DMS114 treated with DMSO at 0.1 percent for 48 hours (cell line): ENCODE measurements around the gene UCN2.
"Not testable (repeated sequence)": the region's sequence is repeated elsewhere in the genome, so short reads cannot be mapped to it uniquely, and the experiment has no call there.

Experiments used
- DNase-seq: peaks from one replicate; lab custom pipeline; 2025; ENCODE audit not compliant: unreplicated experiment; lab: John Stamatoyannopoulos, UW

Gene UCN2

GRCh38 chr3:48564022-48564421 lies 441 bp upstream of the UCN2 start:
- DNase-seq = no peak

DNA sequence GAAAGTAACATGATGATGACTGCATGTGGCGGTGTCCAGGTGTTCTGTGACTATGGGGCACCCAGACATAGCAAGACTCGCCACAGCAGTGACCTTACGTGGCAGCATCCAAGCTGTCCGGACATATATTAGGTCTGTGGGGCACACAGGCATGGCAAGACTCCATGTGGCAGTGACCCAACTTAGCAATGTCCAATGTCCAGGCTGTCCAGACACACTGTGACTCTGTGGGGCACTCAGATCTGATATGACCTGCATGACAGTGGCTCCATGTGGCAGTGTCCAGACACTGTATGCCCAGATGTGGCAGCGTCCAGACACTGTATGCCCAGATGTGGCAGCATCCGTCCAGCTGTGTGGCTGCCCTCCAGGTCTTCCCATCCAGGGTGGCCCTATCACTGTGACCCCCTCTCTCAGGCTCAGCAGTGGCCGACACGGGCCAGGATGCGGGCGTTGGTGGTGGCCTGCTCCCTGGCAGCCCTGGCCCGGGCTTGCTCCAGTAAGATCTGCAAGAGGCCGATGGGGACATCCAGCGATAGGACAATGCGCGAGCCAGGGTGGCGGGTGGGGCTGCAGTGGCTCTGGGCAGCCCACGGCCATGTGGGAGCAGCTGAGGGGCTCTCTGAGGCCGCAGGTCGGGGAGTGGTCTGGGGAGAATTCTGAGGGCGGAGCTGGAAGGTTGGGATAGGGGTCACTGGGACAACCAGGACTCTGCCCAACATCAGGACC lies 1.1 kb downstream of the UCN2 start:
- no peak for DNase-seq

DNA sequence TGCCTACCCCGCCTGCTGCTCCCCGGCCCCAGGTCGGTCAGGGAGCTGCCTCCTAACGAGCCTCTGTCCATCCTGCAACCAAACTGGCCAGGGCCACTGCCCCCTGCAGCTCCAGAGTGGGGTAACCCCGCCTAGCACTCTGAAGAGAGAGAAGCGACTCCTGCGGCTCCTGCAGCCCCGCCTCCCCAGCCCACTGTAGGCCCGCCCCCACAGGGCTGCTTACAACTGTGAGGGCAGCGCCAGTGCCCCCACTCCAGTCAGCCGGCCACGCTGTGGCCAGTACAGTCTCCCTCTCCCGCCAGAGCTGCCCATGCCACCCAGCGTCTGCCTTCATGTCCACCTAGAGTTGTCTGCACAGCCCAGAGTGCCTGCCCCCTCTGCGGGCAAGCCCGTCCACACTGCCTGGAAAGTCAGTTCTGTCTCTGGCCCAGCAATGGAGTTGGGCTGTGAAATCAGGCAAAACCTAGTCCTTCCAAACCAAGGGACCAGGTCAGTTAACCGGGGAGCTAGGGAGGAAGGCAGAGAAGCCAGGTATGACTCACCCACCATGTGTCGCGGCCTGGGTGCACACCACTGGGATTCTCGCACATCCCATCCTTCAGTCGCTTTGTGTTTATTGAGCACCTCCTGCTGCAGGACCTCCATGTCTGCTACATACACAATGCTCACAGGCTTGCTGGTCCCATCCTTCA lies 2.4 kb downstream of the UCN2 start:
- no peak for DNase-seq

GRCh38 chr3:48560648-48561018 lies 2.9 kb downstream of the UCN2 start:
- no peak for DNase-seq

- DNase-seq = no peak
These were observed 5.0 kb downstream of the UCN2 start for GRCh38 chr3:48558493-48559134.

- DNase-seq = peak; percentile 97
These were observed 6.6 kb downstream of the UCN2 start, which contains the start of gene PFKFB4 for GRCh38 chr3:48556796-48557626. PFKFB4 (minus strand) TSS chr3:48556803; CDS start chr3:48556777, 26 bp downstream.

DNA sequence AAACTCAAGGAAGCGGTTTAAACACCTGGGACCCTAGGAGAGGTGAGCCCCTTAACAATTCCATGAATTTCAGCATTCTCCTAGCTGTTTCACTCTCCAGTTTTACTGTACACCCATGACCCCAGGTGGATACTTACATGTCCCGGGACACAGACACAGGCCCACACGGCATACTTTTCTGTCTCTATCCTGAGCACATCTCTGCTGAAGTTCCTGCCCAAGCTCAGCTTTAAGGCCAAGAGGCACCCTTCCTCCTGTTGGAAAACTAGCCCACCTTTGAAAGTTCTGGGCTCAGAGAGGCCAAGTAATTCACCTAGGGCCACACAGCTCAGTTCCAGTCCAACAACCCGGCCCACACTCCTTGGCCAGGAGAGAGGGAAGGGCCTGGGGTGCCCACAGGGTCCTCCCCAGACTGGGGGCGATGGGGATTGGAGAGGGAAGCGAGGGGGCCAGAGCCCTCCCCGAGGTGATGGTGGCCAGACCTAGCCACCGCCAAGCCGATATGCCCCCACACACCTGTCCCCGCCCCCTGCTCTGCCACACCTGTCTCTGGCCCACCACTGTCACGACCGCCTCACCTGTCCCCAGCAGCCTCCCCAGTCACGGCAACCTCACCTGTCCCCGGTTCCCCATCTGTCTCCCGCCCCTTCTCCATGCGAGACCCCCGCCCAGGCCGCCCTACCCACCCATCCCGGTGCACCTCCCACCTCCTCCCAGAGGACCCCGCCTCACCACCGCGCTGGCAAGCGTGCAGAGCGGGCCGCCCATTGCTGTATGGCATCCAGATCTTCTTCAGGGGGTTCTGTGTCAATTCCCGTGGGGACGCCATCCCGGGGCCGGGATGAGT lies 7.4 kb downstream of the UCN2 start:
- DNase-seq = no peak

DNA sequence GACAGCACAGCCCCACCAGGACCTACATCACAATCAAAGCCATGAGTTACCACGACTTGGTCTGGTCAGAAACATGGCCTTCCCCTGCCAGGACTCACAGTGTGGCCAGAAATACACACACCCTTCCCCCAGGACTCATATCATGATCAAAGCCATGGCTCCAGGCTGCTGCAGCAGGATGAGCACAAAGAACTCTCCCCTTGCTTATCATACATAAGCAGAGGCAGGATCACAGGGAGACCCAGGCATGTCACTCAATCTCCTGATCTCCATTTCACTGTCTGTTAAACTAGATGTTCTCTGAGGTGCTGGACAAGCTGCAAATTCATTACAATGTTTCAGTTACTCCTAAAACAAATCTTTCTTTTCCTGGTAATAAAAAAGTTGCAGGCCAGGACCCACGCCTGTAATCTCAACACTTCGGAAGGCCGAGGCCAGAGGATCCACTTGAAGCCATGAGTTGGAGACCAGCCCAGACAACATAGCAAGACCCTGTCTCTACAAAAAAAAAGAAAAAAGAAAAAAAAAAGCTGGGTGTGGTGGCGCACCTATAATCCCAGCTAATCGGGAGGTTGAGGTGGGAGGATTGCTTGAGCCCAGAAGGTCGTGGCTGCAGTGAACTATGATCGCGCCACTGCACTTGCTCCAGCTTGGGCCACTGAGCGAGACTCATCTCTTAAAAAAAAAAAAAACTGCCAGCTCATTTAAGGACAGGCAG lies 8.2 kb downstream of the UCN2 start:
- DNase-seq = no peak

- DNase-seq = no peak
These were observed 9.4 kb downstream of the UCN2 start for GRCh38 chr3:48553886-48554845.

- no peak for DNase-seq
These were observed 10.2 kb downstream of the UCN2 start for GRCh38 chr3:48553361-48553760.

DNA sequence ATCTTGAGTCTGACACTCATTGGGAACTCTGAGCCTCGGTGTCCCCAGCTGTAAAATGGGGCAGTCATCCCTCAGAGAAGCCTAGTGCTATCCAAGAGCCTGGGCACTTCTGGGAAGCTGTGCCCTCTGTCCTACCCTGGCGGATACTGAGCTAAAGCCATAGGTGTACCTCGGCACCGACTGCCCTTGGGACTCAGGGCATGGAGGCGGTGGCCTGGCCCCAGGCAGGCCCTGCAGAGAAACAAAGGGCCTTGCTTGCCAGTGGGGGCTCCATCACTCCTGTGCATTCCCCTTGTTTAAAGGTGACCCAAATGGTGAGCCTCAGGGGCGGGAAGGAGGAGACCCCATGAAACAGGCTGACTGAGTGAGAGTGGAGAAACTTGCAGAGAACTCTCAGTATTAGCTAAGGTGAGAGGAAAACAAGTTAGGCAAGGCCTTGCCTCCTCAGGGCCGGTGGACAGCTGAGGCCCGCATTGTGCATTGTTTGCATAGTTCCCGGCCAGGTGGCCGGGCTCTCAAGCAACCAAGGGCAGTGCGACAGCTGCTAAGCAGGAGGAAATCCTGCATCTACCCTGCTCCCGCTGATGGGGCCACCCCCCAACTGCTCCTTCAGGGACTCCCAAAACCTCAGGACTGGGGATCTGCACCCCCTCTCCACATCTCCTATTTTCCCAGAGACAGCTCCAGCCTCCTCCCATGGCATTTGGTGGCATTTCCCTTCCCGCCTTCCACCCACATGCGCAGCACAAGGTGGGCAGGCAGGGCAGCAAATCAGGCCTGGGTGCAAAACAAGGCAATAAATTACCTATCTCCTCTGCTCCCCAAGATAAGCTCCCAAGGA lies 11.2 kb downstream of the UCN2 start:
- no peak for DNase-seq

GRCh38 chr3:48551651-48552050 lies 11.9 kb downstream of the UCN2 start:
- DNase-seq = not testable (repeated sequence)

- peak; percentile 36 for DNase-seq
These were observed 14.6 kb downstream of the UCN2 start for GRCh38 chr3:48548729-48549705.

GRCh38 chr3:48548126-48548525 lies 15.5 kb downstream of the UCN2 start:
- DNase-seq = no peak

- no peak for DNase-seq
These were observed 17.3 kb downstream of the UCN2 start for GRCh38 chr3:48546203-48546829.

DNA sequence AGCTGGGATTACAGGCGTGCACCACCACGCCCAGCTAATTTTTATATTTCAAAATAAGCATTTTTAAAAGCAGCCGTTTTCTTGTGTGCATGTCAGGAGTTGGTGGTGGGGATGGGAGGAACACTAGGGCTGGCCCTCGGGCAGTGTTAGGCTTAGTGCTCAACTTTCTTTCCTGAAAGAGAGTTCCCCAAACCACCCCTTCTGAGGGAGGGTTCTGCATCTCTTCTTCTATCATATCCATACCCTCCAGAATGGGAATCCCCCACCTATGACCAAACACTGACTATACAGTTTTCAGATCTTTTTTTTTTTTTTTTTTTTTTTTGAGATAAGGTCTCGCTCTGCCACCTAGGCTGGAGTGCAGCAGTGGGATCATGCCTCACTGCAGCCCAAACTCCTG lies 19.4 kb downstream of the UCN2 start:
- no peak for DNase-seq
